Measurements from ENCODE around the gene CTBP2. TPM values are rescaled to one million over a fixed set of nuclear protein-coding genes. Genes with fewer than 3 reads are reported as not detected.

Gene CTBP2
- total RNA-seq, 1 donor from 2014 or later = 73.0 TPM

GRCh38 chr10:124935946-124936345, 224.4 kb downstream of the CTBP2 start:
- Histone ChIP-seq H3K27me3 (ENCODE audit: low read depth) (no peaks in the 10 kb centered on the region), H3K27ac (no peak overlapping the region), H3K4me1 (peaks cover 6% of the 10 kb centered on the region), H3K4me3 (no peak overlapping the region), H3K9me3 (no peaks in the 10 kb centered on the region), H3K36me3 (no peaks in the 10 kb centered on the region)
- no peak for DNase-seq
- no peak for TF ChIP-seq CTCF (IDR thresholded peaks at IDR 0.05)
- intact Hi-C loops (cut with DNase I) = no loop called here
- no peak for ATAC-seq

Small RNA genes within 50 kb of the gene (microRNA-seq; reads per million reads assigned to microRNA genes)
- not detected for gene MIR4296 (ENCODE audit: borderline number of aligned reads)

Other genes with a start within 250 kb of the CTBP2 start
- 18.7 TPM for gene ZRANB1, start 218.4 kb downstream of the CTBP2 start, total RNA-seq

Measured in lower lobe of right lung (tissue), 2 donors.